Limb (tissue), 2 donors: ENCODE data around the gene TYMP.

ENCODE experiments used
- DNase-seq, 2 donors: peaks; one replicate each; pipeline ENCODE4 v3.0.0-alpha.2; 2016; ENCODE audit errors: extremely low spot score in 2 of 2

TYMP gene

DNA sequence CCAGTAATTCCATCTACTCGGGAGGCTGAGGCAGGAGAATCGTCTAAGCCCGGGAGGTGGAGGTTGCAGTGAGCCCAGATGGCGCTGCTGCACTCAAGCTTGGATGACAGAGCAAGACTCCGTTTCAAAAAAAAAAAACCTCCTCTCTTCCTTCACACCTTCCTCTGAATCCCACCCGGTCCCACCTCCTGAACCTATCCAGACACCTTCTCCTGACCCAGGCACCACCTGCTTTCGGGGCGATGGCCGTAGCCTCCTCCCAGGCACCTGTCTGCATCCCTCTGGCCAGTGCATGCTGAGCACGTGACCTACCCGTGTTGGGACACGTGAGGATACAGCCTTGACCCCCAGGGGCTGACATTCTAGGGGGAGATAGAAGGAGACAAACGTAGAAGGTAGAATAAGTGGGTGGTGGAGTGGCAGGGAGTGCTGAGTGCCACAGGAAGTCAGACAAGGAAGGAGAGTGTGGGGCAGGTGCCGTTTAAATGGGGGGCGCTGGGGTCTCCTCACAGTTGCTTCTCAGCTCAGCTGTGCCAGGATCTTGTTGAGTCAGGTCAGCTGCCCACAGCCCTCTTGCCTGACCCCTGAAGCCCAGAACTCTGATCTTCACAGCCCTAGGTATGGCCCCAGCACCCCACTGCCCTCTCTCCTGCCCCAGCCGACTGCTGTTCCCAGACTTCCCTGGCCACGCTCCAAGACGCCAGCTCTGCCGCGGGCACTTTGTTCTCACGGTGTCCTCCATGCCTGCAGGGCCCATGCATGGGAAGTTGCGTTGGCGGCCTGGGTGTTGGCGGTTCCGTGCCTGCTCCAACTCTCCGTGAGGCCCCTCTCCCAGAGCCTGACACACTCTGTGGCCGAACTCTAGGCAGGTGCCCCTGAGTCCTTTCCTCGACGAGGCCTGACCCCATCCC lies 44.3 kb downstream of the TYMP start:
- no peak for DNase-seq

DNA sequence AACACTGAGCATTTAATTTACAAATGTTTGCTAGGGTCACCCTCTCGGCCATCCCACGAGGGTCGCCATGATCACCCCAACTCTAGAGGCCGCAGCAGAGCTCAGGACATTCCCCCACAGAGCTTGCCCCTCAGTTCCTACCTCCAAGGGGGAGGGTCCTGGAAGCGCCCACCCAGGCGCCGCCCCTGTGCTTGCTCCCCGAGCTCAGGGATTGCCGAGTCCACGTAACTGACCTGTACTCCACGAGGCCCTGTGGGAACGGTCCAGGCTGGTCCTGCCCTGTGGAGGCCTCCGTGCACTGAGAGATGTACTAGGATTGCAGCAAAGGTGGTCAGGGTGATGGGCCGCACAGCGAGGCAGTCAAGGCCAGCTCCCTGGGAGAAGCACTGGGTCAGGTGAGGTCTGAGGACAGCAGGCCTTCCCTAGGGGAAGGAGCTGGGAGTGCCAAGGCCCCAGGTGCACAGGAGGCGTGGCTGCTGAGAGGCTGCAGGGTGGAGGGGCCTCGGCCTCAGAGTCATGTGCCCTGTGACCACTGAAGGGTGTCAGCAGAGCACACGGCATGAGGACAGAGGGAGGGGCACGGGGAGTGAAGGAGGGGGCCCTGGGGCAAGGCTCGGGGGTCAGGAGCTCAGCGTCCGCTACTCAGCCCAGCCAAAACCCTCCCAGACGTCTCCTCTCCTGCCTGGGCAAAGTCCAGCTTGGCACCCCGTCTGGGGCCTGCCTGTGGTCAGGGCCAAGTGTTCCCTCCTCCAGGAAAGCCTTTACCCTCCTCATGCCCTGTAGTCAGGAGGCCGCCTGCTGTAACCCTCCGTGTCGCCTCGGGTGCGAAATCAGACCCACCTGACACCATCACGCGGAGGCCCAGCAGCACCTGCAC lies 45.6 kb downstream of the TYMP start:
- no peak for DNase-seq

DNA sequence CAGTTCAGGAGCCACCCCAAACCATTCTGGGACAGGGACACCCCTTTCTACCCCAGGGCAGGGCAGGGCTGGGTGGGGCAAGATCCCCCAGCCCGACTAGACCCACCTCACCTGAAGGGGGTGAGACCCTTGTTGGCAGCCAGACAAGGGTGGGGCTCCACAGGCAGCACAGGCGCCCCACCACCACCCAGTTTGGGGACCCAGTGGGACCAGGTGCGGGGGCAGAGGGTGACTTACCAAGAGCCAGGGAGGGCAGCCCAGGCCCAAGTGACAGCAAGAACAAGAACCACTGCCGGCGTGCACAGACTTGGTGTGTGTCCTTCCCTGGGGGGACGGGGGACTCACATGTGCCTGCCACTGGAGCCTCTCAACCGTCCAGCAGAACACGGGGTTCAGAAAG lies 46.3 kb downstream of the TYMP start:
- no peak for DNase-seq

DNA sequence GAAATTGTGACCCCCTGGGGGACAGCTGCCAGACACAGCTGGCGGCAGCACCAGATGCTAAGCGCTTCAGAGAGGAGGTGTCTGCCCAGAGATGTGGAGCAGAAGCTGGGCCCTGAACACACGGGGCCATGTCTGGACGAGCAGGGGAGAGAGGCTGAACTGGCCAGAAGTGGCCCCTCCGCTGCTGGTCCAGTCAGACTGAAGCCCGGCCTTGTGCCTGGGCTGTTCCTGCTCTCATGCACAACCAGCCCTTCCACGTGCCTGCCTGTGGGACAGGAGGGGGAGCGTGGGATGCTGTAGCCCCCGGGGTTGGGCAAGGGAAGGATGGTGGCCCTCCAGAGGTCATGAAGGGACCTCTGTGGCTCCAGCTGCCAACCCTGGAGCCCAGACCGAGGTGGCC lies 46.7 kb downstream of the TYMP start:
- no peak for DNase-seq

DNA sequence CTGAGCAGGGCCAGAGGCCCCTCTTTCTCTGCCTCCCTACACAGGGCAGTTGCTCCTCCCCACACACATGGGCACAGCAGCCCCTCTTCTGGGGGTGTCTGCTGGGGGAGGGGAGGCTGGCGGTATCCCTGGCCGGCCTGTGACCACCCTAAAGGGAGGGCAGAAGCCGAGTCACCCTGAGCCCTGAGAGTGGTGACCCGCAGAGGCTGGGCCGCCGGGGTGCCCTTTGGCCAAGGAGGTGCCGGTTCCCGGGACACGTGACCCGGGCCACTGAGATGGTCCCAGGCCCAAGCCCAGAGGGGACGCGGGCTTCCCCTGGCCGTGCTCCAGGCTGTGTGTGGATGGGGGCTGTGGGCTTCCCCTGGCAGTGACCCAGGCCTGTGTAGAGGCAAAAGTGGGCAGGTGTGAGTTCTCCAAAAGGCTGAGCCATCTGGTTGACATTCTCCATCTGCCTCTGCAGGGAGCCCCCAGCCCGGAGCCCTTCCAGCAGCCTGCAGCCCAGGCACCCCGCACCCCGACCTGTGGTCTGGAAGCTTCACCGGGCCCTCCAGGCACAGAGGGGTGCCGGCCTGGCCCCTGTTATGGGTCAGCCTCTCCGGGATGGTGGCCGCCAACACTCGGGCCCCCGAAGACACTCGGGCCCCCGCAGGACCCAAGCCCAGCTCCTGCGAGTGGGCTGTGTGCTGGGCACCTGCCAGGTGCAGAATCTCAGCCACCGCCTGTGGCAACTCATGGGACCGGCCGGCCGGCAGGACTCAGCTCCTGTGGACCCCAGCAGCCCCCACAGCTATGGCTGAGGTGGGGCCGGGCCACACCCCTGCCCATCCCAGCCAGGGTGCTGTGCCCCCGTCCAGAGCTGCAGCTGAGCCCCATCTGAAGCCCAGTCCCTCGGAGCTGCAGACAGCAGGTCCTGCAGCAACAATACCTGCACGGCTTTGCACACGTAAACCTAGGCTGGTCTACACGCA lies 47.4 kb downstream of the TYMP start:
- DNase-seq = no peak

DNA sequence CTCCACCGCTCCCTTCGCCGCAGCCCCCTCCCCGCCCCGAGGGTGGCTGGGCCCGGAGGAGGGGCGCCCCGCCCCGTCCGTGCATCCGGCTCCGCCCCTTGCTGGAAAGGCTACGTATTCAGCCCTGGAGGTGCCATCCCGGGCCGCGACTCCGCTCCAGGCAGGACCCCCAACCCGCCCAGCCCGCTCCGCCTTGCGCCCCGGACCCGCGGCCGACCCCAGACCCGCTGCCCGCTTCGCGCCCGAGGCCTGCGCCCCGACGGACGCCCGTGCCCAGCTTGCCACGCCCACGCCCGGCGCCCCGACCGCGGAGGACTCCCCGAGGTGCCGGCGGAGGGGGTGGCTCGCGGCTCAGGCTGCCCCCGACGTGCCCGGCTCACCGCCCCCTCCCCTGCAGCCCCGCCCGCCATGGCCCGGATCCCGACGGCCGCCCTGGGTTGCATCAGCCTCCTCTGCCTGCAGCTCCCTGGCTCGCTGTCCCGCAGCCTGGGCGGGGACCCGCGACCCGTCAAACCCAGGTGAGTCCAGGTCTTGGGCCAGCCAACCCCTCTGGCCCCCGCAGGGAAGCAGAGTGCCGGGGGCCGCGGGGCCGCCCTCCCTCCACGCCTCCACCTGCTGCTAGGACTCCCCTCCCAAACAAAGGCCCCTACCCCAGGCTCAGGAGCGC lies 48.2 kb downstream of the TYMP start, which contains the start of gene ADM2:
Gene ADM2 (plus strand): TSS at position 104 of the 667 bp plus-strand sequence. CDS start 305 bp downstream, at position 409.
- DNase-seq = peak in 1 of 2 donors; percentile 61

DNA sequence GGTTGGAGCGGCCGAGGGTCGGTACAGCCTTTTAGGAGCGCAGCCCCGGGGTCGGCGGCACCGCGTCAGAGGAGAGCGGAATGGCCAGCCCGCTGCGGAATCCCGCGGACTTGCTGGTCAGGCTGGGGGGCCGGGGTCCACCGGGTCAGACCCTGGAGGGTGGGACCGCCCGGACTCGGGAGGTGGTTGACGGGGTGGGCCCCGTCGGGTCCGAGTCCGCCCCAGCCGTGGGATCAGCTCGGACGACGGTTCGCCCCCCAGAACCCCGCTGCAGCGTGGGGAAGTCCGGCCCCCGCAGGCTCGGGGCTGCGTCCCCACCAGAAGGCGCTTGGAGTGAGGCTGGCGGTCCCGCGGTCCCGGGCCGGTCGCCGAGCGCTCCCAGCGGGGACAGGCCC lies 48.8 kb downstream of the TYMP start:
- no peak for DNase-seq

DNA sequence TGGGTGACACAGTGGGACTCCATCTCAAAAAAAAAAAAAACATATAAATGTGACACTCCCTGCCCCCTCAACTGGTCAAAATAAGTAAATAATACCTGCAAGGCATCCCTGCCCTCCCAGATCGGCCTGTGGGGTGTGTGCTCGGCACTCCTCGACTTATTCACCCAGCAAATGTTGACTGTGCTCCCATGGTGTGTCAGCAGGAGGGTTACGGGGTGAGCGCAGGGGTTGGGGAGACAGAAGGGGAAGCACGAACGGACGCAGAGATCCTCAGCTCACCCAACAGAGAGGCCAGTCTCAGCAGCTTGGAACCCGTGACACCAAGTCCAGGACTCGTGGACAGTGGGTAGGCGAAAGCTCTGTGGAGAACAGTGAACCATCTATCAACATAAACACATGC lies 50.1 kb downstream of the TYMP start:
- DNase-seq = no peak

DNA sequence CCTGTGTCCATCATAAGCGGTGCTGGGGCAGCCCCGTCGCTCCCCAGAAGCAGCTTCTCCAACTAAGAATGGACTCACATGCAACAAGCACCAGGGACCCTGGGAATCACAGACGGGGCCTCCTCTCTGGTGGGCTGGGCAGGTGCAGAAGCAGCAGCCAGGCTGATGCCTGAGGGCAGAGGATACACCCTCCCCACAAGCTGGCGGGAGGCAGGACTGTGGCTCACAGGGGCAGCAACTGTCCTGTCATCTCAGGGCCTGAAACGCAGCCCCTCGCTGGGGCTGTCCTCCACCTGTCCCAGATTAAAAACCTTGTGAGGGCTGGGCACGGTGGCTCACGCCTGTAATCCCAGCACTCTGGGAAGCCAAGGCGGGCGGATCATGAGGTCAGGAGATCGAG lies 51.9 kb downstream of the TYMP start:
- DNase-seq = no peak

DNA sequence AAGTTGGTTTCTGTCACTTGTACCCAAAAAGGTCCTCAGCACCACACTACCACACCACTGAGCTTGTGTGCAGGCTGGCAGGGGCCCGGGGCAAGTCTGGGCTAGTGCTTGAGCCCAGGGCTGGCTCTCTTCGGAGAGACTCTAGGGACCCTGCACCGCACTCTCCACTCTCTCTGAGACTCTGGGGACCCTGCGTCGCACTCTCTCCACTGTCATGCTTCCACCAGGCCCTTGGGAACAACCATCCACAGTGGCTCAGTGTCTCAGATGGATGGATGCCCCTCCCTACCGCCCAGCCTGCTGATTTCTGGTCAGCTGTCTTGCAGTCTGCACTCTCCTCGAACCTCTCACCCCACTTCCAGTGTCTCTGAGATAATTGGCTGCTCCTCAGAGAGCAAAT lies 52.9 kb downstream of the TYMP start:
- DNase-seq = no peak
